HUES48 (cell line): ENCODE results near the gene TFPI.
A peak's percentile ranks its signal among the peaks of the same experiment; 100 is the strongest.
"Not testable (repeated sequence)": the region's sequence is repeated elsewhere in the genome, so short reads cannot be mapped to it uniquely, and the experiment has no call there.

ENCODE experiments used
- H3K27ac ChIP-seq: one replicate; pipeline ENCODE4 v1.7.0; 2013; ENCODE audit warnings: low read depth, low read length, inconsistent platforms
- H3K27me3 ChIP-seq: 2 replicates; pipeline ENCODE4 v1.6.1; 2013; ENCODE audit warnings: mild to moderate bottlenecking, low read length; ENCODE audit not compliant: control insufficient read depth, insufficient read depth
- H3K36me3 ChIP-seq: 2 replicates; pipeline ENCODE4 v1.6.1; 2013; ENCODE audit warnings: low read length; ENCODE audit not compliant: control insufficient read depth, insufficient read depth
- H3K4me1 ChIP-seq: 2 replicates; pipeline ENCODE4 v1.6.1; 2013; ENCODE audit warnings: mild to moderate bottlenecking, low read length; ENCODE audit not compliant: control insufficient read depth, insufficient read depth
- H3K4me3 ChIP-seq: 2 replicates; pipeline ENCODE4 v1.5.1; 2013; ENCODE audit warnings: mild to moderate bottlenecking, low read depth, low read length
- H3K9ac ChIP-seq: 2 replicates; pipeline ENCODE4 v1.6.1; 2013; ENCODE audit warnings: mild to moderate bottlenecking, low read depth, low read length, moderate library complexity
- H3K9me3 ChIP-seq: 2 replicates; pipeline ENCODE4 v1.6.1; 2013; ENCODE audit warnings: low read length; ENCODE audit not compliant: control insufficient read depth, insufficient read depth

TFPI gene

DNA sequence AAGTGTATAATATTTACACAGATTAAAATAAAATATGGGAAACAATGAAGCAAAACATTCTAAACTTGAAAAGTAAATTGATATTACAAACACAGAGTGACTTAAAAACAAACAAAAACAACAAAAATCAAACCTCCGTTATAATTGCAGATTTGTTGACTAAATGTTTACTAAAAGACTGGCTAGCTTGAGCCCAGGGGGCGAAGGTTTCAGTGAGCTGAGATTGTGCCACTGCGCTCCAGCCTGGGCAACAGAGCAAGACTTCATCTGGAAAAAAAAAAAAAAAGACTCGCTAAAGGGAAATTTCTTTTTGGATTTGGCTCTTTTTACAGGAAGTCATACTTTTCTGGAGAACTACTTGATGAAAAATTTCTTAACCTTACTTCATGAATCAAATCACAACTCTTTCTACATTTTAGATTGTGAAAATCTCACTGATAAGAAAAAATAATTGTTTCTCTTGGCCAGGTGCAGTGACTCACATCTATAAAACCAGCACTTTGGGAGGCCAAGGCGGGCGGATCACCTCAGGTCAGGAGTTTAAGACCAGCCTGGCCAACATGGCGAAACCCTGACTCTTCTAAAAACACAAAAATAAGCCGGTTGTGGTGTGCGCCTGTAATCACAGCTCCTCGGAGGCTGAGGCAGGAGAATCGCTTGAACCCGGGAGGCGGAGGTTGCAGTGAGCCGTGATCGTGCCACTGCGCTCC is 9.7 kb downstream of the TFPI start:
- Histone ChIP-seq H3K27ac (no peak overlapping the region), H3K4me3 (no peak overlapping the region), H3K4me1 (peaks cover 44% of the 10 kb centered on the region)

GRCh38 chr2:187543488-187543887 is 10.7 kb downstream of the TFPI start:
- no peaks in the 10 kb centered on the region for H3K9me3 ChIP-seq
- peaks cover 47% of the 10 kb centered on the region for H3K4me1 ChIP-seq
- H3K27ac ChIP-seq, result peak overlapping the region; percentile 10

More for the DNA sequence above, 9.7 kb downstream of the TFPI start:
- Histone ChIP-seq H3K9me3 (no peaks in the 10 kb centered on the region), H3K36me3 (no peaks in the 10 kb centered on the region), H3K9ac (no peak overlapping the region), H3K27me3 (no peaks in the 10 kb centered on the region)

GRCh38 chr2:187542123-187542522 is 12.1 kb downstream of the TFPI start:
- no peaks in the 10 kb centered on the region for H3K27me3 ChIP-seq
- H3K27ac ChIP-seq, result no peak overlapping the region
- H3K9me3 ChIP-seq, result no peaks in the 10 kb centered on the region
- H3K36me3 ChIP-seq, result no peaks in the 10 kb centered on the region
- H3K9ac ChIP-seq, result no peak overlapping the region
- H3K4me1 ChIP-seq, result peaks cover 42% of the 10 kb centered on the region
- no peak overlapping the region for H3K4me3 ChIP-seq

More at GRCh38 chr2:187543488-187543887, 10.7 kb downstream of the TFPI start:
- H3K27me3 ChIP-seq, result no peaks in the 10 kb centered on the region
- no peak overlapping the region for H3K4me3 ChIP-seq
- no peak overlapping the region for H3K9ac ChIP-seq
- no peaks in the 10 kb centered on the region for H3K36me3 ChIP-seq

DNA sequence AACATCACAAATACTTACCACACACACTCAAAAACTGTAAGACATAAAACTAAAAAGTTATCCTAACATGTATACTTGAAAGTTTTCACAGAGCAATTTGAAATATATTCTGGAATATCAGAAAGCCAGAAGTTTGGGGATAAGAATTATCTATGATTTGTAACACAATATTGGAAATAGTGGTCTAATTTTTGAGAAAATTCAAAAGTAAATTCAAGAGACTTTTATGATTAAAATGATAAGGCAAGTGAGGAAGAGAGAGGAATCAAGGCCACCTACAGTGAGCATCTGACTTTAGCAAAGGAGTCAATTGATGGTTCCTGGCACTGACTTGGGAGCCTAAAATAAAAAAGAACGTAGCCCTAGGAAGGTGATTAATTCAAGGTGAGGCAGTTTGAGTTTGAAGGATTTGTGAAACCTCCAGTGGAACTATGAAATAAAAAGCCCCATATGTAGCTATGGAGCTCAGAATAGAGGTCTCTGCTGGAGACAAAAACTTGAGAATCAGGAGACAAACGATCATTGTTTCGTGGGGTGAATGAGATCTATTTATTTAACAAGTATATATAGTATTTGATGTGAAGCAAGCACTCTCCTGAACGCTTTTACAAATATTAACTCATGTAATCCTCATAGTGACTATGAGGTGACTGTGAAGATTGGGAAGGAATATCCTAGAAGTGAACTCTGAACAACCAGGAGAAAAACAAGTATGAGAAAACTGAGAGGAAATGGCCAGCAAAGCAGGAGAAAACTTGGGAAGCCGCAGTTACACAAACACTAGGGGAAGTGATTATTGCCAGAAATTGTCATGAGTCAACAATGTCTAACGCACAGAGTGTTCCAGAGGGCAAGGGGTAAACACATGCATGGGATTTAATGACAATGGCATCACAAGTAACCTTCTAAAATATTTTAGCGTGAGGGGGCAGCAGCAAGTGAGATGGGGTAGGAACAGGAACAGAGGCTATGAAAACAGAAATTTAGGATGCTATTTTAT is 12.8 kb downstream of the TFPI start:
- H3K27me3 ChIP-seq, result no peaks in the 10 kb centered on the region
- H3K9ac ChIP-seq, result no peak overlapping the region
- H3K9me3 ChIP-seq, result no peaks in the 10 kb centered on the region
- H3K4me3 ChIP-seq, result no peak overlapping the region
- no peaks in the 10 kb centered on the region for H3K36me3 ChIP-seq
- H3K27ac ChIP-seq, result no peak overlapping the region
- peaks cover 34% of the 10 kb centered on the region for H3K4me1 ChIP-seq

GRCh38 chr2:187538222-187538621 is 16.0 kb downstream of the TFPI start:
- H3K9ac ChIP-seq, H3K9me3 ChIP-seq, H3K27ac ChIP-seq, H3K27me3 ChIP-seq, H3K36me3 ChIP-seq, H3K4me3 ChIP-seq: not testable (repeated sequence)
- H3K4me1 ChIP-seq, result peaks cover 19% of the 10 kb centered on the region; the same call in 1 of the 2 replicates

DNA sequence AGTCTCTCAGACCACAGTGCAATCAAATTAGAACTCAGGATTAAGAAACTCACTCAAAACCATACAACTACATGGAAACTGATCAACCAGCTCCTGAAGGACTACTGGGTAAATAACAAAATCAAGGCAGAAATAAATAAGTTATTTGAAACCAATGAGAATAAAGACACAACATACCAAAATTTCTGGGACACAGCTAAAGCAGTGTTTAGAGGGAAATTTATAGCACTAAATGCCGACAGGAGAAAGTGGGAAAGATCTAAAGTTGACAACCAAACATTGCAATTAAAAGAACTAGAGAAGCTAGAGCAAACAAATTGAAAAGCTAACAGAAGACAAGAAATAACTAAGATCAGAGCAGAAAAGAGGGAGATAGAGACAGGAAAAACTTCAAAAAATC is 18.9 kb downstream of the TFPI start:
- not testable (repeated sequence) for H3K4me1 ChIP-seq, H3K27me3 ChIP-seq, H3K9ac ChIP-seq, H3K4me3 ChIP-seq, H3K36me3 ChIP-seq, H3K9me3 ChIP-seq, H3K27ac ChIP-seq

GRCh38 chr2:187532333-187533120 is 21.7 kb downstream of the TFPI start:
- Histone ChIP-seq H3K27ac (no peak overlapping the region), H3K27me3 (no peaks in the 10 kb centered on the region), H3K4me3 (no peak overlapping the region), H3K4me1 (peaks cover 13% of the 10 kb centered on the region), H3K36me3 (no peaks in the 10 kb centered on the region), H3K9ac (no peak overlapping the region), H3K9me3 (0 out of 2 replicates have a peak, but pooled peaks cover 4% of the 10 kb centered on the region)

DNA sequence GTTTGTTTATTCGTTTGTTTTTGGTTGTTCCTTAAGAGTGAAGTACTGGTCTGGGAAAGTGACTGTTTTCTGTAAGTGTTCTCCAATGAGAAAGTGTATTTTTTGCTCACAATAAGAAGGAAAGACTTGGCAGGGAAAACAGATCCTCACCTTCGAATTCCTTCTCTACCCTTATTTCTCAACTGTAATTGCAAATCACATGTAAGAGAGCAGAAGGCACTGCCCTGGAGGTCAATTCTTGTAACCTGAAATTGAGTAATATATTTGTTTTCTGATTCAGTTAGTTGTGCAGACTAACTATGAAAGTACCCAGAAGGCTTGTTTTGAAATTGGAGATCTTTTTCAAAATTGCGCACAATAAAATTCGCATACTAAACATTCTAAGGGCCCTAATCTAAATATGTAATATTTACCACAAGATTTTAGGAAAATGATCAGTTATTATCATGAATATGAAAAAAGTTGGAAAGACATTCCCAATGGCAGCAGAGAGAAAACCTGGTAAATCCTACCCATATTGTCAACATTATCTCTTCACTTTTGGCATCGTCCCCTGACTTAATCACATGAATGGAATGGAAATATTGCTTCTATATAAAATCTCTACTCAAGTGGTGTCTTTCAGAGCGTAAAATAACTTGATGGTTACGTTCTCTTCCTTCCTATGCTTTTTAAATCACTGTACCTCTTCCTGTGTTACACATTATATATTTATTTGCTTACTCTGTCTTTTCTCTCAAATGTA is 24.1 kb downstream of the TFPI start:
- 0 out of 2 replicates have a peak, but pooled peaks cover 1% of the 10 kb centered on the region for H3K9me3 ChIP-seq
- H3K4me1 ChIP-seq, result peaks cover 35% of the 10 kb centered on the region
- H3K27ac ChIP-seq, result no peak overlapping the region
- H3K27me3 ChIP-seq, result no peaks in the 10 kb centered on the region
- H3K36me3 ChIP-seq, result no peaks in the 10 kb centered on the region
- H3K4me3 ChIP-seq, result no peak overlapping the region
- H3K9ac ChIP-seq, result no peak overlapping the region

DNA sequence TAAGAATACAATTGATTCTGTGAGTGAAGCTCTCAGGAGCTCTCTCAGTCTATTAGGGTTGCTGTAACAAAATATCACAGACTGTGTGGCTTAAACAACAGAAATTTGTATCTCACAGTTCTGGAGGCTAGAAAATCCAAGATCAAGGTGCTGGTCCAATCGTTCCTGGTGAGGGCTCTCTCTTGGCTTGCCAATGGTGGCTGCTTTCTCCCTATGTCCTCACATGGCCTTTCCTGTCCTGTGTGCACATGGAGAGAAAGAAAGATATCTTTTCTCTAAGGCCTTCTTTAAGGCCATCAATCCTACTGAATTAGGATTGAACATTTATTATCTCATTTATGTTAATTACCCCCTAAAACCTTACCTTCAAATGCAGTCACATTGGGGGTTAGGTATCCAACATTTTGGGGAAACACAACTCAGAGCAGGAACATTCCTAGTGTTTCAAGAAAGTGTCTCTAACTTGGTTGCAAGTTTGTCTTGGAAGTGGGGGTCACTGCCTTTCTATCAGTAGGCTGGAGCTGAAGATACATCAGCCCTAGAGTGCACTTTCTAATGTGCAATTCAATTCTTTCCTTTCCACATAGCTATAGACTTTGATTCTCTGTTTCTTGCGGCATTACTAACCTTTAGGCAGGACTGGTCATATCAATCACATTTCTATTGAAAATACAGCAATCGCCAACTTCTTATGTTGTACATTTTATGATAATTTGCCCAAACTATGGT is 24.8 kb downstream of the TFPI start:
- H3K4me1 ChIP-seq, result peaks cover 37% of the 10 kb centered on the region

GRCh38 chr2:187528042-187528441 is 26.2 kb downstream of the TFPI start:
- no peaks in the 10 kb centered on the region for H3K9me3 ChIP-seq
- no peak overlapping the region for H3K27ac ChIP-seq
- no peaks in the 10 kb centered on the region for H3K36me3 ChIP-seq
- H3K4me3 ChIP-seq, result no peak overlapping the region
- H3K9ac ChIP-seq, result no peak overlapping the region
- no peaks in the 10 kb centered on the region for H3K27me3 ChIP-seq
- peaks cover 44% of the 10 kb centered on the region for H3K4me1 ChIP-seq

More for the DNA sequence above, 24.8 kb downstream of the TFPI start:
- H3K36me3 ChIP-seq, result no peaks in the 10 kb centered on the region
- no peak overlapping the region for H3K27ac ChIP-seq
- H3K9me3 ChIP-seq, result no peaks in the 10 kb centered on the region
- no peak overlapping the region for H3K4me3 ChIP-seq
- H3K9ac ChIP-seq, result no peak overlapping the region
- H3K27me3 ChIP-seq, result no peaks in the 10 kb centered on the region
